HG02970 (cell line): Measurements from ENCODE around the gene GLYATL1.
"Not testable (repeated sequence)": the region's sequence is repeated elsewhere in the genome, so short reads cannot be mapped to it uniquely, and the experiment has no call there.

Experiments used
- ATAC-seq: cut with Tn5 transposase; IDR thresholded peaks from one replicate; pipeline ENCODE4 v1.9.1; 2021; ENCODE audit warnings: mild to moderate bottlenecking, moderate library complexity, moderate number of reproducible peaks; ENCODE audit not compliant: unreplicated experiment, low FRiP score

Gene GLYATL1

DNA sequence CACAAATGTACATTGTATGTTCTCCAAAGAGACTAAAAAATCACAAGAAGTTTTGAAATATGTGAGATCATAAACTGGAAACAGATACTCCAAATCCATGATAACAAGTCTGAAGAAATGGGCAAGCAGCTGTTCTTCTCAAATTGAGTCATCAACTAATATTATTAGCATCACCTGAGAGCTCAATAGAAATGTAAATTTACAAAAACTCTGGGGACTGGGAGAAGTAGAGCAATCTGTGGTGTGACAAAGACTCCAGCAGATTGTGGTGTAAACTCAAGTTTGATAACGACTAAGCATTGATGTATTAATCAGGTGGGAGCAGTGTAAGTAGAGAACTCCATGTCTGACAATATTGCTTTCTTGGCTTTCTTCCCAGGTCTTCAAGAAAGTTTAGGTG lies 53.2 kb downstream of the GLYATL1 start:
- ATAC-seq = no peak

DNA sequence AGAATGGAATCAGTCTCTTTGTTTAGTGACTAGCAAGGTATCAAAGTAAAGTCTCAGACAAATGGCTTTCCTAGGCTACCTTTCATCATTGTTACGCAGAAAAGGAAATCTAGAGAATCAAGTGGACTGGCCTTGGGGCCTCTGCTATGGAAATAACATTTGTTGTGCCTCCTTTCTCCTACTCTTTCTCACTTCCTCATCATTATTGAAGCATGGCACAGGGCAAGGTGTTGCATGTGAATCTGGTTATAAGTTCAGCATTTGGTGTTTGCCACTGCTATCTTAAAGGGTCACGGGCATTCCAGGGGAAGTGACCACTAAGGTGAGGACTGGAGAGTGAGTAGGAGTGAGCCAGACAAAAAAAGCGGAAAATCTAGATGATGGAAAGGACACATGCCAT lies 54.9 kb downstream of the GLYATL1 start:
- no peak for ATAC-seq

DNA sequence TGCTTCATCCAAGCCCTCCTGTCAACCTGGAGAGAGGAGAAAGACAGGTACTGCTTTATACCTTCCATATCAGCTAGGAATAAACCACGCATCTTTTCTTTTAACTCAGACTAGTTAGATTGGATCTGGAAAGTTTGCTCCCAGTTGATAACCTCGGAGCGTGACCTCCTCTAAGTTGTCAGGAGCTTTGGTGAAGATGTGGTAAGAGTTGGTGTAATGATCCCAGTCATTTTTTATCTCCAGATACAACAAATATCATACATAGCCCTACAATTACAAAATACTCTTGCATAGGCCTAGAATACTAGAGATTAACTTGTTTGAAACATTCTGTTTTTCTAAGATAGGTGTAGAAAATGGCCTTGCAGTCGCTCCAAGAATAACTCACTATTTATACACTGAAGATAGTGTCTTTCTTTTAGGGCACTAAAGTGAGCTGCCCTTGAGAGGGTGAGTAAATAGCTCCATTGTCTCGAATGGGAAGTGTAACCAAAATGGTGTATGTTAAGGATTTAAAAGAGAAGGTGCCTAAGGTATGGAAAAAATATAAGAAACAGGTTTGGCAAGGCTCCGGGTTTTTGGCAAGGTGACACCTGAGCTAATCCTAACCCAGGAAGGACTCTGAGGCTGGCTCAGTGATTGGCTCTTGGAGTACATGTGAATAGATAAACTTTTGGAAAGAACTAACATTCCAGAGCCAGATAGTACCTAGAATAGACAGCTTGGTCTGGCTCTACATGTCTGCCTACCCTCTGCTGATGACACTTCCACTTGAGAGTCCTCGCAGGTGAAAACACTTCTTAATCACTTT lies 59.4 kb downstream of the GLYATL1 start:
- ATAC-seq = no peak

DNA sequence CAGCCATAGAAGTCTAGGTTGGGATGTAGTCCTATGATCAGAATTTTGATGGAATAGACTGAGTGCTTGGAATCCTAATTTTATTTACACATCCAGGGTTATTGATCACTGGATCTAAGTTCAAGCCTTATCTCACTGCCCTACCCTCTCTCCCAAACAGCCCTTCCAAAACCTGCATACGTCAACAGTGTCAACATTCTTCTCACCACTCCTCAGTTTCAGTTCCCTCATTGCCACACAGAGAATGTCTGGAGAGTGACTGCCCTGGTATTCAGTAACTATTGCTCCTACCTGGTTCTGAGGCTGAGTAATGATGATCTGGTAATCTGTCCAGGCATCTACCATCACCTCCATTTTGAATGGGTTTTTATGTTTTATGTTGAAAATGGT lies 60.0 kb downstream of the GLYATL1 start:
- ATAC-seq = peak; percentile 76

DNA sequence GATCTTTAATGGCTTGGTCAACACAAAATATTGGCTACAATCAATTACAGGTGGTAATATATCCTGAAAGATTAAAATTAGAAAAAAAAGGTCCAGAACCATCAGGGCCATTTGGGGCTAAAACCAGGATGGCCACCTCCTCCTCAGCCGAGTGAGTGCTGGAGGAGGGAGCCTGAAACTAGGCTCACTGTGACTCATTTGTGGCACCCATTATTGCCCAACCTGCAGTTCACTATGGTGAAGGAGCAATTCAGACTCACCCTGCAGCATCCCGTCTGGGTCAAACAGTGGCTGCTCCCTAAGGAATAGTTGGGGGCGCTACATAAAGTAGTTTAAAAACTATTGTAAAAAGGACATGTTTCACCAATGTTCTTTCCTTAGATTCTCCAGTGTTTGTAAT lies 60.7 kb downstream of the GLYATL1 start:
- no peak for ATAC-seq

DNA sequence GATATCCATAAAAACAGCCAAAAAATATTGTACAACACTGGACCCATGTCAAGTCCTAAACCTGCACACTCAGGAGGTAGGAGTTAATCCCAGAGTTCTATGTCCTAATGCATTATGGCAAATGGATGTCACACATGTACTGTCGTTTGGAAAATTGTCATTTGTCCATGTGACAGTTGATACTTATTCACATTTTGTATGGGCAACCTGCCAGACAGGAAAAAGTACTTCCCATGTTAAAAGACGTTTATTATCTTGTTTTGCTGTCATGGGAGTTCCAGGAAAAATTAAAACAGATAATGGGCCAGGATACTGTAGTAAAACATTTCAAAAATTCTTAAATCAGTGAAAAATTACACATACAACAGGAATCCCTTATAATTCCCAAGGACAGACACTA lies 62.7 kb downstream of the GLYATL1 start:
- ATAC-seq = not testable (repeated sequence)
